Cardiac fibroblast (primary cell): ENCODE data around the gene CD226.
A peak's percentile ranks its signal among the peaks of the same experiment; 100 is the strongest.

Experiments used
- DNase-seq, 2 donors: peaks; one replicate each; pipeline versions ENCODE4 v3.0.0 to v3.0.0-alpha.2; 2010; ENCODE audit warnings: low read depth in 2 of 2
- H3K4me3 ChIP-seq, 2 donors: replicated peaks in 1 of 2; 1 replicate in 1 of 2; 2 replicates in 1 of 2; pipeline ENCODE4 v1.5.1; 2011; ENCODE audit warnings: low read depth in 2 of 2, low read length in 2 of 2, mild to moderate bottlenecking in 2 of 2, moderate library complexity in 1 of 2
- TF ChIP-seq, protein P1 (sequence below): IDR thresholded peaks from one replicate; pipeline ENCODE4 v1.5.1; 2011; ENCODE audit warnings: low read depth, mild to moderate bottlenecking, low read length, inconsistent platforms

The CD226 gene

DNA sequence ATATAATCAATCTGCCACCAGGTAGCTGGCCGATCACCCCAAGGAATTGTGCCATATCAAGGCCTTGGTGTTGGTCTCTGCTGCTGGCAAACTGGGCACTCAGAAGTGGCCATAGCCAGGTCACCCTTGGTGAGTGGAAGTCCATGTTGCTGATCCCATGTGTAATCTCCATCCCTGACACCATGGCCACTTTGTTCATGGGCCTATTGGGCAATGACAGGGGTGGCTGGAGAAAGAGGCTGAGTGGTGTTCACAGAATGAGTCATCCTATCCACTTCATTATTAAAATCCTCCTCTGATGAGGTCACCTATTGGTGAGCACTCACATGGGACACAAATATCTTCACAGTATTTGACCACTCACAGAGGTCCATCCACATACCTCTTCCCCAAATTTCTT is 26.7 kb upstream of the CD226 start:
- DNase-seq: peak in 1 of 2 donors; percentile 82
- TF ChIP-seq, protein P1, sequence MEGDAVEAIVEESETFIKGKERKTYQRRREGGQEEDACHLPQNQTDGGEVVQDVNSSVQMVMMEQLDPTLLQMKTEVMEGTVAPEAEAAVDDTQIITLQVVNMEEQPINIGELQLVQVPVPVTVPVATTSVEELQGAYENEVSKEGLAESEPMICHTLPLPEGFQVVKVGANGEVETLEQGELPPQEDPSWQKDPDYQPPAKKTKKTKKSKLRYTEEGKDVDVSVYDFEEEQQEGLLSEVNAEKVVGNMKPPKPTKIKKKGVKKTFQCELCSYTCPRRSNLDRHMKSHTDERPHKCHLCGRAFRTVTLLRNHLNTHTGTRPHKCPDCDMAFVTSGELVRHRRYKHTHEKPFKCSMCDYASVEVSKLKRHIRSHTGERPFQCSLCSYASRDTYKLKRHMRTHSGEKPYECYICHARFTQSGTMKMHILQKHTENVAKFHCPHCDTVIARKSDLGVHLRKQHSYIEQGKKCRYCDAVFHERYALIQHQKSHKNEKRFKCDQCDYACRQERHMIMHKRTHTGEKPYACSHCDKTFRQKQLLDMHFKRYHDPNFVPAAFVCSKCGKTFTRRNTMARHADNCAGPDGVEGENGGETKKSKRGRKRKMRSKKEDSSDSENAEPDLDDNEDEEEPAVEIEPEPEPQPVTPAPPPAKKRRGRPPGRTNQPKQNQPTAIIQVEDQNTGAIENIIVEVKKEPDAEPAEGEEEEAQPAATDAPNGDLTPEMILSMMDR: no peak

DNA sequence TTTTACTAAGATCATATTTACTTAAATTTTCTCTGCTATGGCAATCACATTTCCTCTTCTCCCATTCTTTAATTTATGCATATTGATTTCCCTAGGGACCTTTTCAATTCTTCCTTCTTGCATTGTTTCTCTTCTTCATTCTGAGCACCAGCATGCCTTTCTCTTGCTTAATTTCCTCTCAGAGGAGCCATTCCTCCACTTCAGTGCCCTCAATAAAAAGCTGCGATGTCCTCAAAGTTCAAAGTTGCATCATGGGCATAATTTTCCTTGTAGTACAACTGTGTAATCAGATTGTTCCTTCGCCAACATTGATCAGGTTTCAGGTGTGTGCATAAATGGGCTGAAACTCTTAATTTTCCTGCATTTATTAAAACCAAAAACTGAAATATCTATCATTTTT is 21.8 kb upstream of the CD226 start:
- TF ChIP-seq, protein P1: no peak
- H3K4me3 ChIP-seq: no peak overlapping the region
- DNase-seq: peak; percentile 58 to 68

More for the DNA sequence above, 26.7 kb upstream of the CD226 start:
- no peak overlapping the region for H3K4me3 ChIP-seq

DNA sequence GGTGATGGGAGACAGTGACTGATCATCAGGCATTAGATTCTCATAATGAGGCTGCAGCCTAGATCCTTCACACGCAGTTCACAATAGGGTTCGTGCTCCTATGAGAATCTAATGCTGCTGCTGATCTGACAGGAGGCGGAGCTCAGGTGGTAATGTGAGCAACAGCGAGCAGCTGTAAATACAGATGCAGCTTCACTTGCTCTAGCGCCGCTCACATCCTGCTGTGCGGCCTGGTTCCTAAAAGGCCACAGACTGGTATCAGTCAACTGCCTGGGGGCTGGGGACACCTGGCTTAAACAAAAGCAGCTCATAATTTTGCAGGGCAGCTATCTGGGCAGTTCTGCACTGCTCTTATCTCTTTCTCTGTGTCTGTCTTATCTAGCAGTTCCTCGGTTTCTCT is 20.4 kb upstream of the CD226 start:
- H3K4me3 ChIP-seq: no peak overlapping the region
- TF ChIP-seq, protein P1: no peak
- DNase-seq: no peak

DNA sequence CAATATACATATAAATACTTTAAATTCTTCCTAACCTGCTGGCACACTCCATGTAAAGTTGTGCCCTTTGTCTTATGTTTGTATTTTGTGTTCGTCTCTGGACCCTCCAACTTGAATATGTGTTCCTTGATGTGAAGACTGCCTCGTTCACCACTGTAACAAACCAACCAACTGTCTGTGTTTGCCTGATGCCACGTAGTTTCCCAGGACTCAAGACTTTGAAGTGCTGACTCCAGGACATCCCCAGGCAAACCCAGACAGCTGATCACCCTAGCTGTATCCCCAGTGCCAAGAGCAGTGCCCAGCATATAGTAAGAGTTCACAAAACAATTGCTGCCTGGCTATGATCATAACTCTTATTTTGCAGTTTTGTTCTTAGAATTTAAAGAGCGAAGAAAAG is 15.5 kb upstream of the CD226 start:
- H3K4me3 ChIP-seq: no peak overlapping the region
- TF ChIP-seq, protein P1: no peak
- no peak for DNase-seq

DNA sequence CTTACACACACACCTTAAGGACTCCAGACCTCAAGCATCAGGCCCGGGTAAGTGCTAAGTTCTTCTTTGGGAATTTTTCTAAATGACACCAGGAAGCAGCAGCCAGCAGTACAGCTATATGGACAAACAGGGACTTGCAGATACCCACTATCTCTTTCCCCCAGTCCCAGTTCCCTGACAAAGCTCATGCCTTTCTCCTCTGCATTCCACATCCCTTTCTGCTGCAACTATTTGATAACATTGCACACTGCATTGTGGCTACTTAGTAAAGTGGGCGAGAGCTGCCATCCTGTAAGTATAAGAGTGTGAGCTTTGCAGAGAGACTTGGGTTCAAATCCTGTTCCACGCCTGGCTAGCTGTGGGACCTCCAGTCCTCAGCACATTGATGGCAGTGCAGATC is 14.0 kb upstream of the CD226 start:
- no peak overlapping the region for H3K4me3 ChIP-seq
- no peak for DNase-seq
- TF ChIP-seq, protein P1: no peak

DNA sequence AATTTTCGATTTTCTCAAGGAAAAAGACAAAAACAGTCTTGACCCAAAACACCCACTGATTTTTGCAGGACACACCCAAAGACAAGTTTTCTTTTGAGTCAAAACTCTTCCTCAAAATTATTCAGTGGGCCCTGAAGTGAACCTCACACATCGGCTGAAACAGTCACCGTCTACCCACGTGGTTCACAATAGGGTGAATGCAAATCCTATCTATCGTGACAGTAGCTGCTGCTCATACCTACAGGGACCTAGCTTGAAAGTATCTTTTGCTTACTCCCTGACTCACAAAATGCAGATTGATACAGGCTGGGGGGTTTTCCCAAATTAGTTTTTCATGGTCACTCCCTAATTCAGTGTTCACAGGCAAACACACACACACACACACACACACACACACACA is 10.7 kb upstream of the CD226 start:
- TF ChIP-seq, protein P1: no peak
- no peak overlapping the region for H3K4me3 ChIP-seq
- DNase-seq: no peak

DNA sequence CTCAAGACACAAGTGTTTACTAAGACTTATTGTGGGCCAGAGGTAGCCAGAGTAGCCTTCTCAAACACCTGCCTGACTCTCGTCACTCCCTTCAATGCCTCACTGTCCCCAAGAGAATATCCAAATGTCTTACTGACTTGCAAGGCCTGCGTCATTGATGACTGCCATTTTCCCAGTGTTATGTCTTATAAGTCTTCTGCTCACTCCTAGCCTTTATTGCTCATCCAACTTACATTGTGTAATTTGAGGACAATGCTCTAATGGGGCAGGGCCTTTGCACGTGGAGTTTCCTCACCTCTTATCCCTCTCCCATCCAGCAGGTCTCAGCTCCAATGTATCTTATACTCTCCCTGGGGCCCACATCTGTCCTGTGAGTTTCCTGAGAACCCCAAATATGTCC is 10.1 kb upstream of the CD226 start:
- no peak for DNase-seq
- TF ChIP-seq, protein P1: no peak
- no peak overlapping the region for H3K4me3 ChIP-seq
